ENCODE data around the gene CLCNKA.
A peak's percentile ranks its signal among the peaks of the same experiment; 100 is the strongest.
"Not testable (repeated sequence)": the region's sequence is repeated elsewhere in the genome, so short reads cannot be mapped to it uniquely, and the experiment has no call there.

The CLCNKA gene

DNA sequence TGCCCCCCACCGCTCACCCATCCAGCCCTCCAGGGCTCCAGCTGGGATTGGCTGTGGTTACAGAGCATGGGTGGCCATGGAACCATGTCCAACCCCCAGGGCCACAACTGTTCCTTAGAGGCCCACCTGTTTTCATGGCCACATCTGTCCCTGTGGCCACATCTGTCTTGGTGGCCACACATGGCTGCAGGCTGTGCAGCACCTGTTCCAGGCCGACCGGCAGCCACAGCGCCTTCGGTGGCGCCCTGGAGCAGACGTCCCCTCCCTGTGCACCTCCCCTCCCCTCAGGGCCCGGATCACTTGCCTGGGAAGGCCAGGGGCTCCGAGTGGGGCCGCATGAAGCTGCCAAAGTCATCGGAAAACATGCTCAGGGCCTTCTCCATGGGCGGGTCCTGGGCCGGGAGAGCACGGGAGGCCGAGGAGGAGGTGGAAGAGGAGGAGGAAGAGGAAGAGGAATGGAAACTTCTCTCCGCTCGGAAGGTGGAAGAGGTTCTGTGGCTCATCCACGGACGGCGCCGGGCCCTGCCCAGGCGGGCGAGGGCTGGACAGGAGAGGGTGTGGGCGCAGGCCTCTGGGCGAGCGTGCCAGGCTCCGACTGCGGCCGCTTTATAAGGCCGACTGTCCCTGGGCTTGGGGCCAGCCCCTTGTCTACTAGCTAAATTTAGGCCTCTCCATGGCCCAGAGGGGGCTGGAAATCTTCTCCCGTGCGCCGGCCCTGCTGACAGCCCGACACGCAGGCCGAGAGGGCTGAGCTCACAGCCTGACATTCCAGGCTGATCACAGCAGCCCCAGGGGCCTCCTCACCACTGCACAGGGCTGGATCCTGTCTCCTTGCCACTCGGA, 4.2 kb upstream of the CLCNKA start, which contains the start of gene HSPB7:
Gene HSPB7, minus strand, starts transcription at position 583 of the 843 bp plus-strand sequence. Its CDS starts 80 bp downstream, at position 503.
- peak in 27 of 51 donors; percentile 10 to 50 (median 27) for DNase-seq

DNA sequence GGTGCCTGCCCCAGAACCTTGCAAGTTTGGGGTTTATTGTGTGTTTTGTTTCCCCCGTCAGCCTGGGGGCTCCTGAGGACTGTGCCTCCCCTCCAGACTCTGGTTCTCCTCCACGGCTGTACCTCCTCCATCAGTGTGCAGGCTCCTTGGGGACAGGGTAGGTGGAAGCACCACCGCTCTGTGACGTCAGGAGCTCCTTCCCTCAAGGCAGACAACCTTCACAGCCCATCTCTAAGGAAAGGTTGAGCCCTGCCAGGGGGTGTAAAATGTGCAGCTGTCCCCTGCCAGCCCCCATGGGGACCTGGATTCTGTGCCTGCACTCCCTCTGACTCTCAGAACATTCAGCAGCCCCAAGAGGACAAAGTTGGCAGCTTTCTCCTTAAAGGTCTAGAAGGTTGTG, 3.5 kb upstream of the CLCNKA start:
- DNase-seq = no peak

DNA sequence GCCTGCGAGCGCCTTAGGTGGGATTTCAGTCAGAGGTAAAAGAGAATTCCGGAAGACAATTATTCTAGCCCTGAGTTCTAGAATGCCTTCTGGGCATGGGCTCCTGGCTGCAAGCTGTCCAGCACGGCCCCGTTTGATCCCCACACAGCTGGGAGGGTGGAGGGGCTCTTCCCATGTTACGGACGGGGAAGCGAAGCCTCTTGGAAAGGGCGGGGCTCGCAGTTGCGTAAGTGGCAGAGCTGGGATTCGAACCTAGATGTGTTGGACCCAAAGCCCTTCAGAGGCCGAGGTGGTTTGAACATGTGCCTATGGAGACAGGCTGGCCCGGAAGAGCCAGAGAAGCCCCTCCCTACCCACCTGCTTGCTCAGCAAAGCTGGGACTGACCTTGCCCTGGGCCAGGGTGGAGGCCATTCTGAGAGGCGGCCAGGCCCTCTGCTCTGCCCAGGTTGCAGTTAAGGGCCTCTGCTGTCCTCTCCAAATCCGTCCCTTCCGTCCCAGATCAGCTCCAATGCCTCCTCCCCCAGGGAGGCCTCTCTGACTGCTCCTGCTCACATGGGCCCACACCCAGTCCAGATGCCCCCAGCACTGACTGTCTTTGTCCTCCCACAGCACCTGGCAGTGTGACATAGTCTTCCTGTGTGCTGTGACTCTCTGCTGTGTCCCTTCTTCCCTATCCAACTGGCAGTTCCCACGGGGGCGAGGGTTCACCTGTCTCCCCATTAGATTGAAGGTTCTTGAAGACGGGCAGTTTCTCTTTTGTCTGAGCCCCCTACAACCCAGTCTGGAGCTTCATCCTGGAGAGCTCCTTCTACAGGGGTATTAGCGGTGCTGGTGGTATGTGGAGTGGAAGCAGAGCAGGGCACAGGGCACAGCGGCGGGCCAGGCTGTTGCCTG, 2.8 kb upstream of the CLCNKA start:
- peak in 7 of 51 donors; percentile 6 to 36 (median 20) for DNase-seq

DNA sequence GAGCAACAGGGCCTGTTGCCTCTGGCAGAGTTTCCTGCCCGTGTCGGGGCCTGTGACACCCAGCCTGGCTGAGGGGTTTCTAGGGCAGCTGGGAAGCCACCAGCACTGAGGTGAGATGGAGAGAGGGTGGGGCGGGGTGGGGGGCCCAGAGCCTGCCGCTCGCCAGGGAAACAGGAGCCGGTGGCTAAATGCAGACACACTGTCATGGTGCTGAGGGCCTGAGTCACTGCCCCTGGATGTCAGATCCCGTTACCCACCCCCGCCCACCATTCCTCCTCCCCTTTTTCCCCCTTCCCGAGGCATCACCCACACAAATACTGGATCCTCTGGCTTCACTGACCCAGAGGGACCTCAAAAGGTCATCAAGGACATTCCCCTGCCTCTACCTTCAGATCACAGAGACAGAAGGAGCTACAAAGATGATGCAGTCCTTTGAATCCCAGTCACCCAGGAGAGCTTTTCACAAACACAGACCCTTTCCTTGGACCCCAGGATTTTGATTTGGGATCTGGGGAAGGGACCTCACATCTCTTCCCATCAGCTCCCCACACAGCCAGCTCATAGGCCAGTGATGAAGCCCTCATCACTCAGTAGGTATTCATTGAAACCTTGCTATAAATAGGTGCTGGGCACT, 2.1 kb upstream of the CLCNKA start:
- DNase-seq = peak in 20 of 51 donors; percentile 15 to 69 (median 30)

DNA sequence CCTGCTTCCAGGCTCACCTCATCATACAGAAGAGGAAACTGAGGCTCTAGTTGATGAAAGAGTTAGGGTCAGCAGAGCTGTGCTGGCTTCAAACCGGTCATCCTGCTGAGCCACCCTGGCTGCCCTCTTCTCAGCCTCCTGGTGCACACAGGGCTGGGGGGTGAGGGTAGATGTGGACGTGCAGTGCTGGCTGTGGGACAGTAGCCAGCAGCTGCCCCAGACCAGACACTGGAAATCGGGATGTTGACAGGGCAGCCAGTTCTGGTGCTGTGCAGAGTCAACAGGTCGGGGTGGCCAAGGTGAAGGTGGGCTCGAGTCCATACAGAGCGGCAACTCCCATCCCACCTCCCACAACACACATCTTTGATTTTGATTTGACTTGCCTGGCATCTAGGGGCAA, 1.5 kb upstream of the CLCNKA start:
- DNase-seq = no peak

DNA sequence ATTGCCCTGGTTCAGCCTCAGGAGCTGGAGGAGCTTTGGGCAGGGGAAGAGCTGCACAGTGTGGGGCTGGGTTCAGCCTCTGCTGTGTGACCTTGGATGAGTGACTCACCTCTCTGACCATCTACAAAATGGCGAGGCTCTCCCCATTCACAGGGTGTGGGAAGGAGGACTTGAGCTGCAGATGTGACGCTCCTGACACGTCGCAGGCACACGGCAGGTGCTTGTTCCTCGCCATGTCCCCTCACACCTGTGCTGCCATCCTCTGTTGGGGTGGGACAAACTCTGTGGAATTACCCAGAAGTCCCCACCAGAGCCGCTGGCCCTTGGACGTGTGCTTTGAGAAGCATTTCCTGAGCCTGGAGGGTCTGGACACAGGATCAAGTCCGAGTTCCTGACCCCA, 958 bp upstream of the CLCNKA start:
- DNase-seq = not testable (repeated sequence)

DNA sequence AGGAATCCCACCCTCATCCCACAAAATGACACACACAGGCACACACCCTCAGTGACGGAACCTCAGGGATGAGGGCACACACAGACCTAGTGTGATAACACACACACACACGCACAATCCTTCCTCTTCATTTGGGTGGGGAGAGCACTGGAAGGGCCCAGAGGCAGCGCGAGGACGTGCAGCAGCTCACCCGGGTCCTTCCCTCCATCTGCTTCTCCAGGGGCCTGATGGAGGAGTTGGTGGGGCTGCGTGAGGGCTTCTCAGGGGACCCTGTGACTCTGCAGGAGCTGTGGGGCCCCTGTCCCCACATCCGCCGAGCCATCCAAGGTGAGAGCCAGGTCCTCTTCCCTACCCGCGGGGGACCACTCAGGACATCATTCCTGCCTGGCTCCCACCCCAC, 557 bp downstream of the CLCNKA start:
- DNase-seq = no peak

DNA sequence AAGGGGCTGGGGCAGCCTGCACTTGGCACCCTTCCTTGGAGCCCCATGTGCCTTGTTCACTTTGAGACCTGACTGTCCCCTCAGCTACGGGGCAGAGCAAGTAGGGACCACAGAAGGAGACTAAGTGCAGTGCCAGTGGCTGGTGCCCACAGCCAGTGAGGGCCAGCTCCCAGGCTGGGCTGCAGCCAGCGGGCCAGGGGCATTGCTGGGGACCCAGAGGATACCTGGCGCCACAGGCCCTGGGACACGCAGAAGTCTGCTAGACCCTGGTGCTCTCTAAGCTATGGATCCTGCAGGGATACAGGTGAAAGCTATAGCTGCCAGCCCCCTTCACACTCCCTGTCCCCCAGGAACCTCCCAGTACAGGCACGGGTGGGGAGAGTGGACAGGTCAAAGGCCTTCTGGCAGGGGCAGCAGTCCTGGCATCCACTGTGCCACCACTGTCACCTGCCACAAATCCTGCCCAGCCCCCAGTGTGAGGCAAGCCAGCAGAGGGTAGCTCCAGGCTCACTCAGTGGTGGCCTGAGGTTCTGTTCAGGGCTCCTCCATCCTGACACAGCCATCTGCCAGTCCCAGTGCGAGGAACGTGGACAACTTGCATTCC, 1.3 kb downstream of the CLCNKA start:
- no peak for DNase-seq

DNA sequence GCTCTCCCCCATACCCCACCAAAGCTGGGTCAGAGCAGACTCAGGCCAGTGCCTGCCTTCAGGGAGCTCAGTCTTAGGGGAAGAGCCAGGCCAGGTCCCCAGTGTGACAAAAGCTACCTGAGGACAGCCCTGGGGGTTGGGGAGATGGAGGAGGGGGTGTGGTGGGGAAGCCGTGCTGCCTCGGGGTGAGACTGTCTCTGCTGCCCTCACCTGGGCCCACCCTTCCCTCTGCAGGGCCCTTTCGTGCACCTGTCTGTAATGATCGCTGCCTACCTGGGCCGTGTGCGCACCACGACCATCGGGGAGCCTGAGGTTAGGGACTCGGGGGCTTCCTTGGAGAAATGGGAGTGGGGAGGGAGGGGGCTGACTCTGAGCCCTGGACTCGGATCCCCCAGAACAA, 4.5 kb downstream of the CLCNKA start:
- not testable (repeated sequence) for DNase-seq

DNA sequence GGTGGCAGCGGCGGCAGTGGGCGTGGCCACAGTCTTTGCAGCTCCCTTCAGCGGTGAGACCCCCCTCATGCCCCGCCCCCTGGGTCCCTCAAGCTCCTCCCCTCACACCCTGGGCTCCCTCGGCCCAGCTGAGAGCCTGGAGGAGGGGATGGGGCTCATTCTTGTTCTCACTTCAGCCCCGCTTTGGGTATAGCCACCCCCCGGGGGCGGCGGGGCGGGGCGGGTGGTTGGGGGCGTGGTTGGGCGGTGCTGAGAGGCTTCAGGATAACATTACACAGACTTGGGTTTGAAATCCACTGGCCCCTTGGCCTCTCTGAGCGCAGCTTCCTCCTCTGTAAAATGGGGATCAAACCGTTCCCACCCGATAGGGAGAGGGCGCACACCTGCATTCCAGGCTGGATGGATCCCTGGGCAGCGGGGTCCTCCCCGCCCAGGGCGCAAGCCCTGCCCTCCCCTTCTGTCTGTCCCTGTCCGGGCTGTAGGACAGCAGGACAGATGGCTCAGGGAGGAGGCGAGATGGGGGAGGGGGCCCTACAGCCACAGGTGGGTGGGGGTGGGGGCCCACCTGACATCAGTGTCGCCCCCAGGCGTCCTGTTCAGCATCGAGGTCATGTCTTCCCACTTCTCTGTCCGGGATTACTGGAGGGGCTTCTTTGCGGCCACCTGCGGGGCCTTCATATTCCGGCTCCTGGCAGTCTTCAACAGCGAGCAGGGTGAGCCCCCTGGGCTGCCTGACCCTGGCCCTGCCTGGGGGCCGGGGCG, 5.1 kb downstream of the CLCNKA start:
- DNase-seq = no peak

DNA sequence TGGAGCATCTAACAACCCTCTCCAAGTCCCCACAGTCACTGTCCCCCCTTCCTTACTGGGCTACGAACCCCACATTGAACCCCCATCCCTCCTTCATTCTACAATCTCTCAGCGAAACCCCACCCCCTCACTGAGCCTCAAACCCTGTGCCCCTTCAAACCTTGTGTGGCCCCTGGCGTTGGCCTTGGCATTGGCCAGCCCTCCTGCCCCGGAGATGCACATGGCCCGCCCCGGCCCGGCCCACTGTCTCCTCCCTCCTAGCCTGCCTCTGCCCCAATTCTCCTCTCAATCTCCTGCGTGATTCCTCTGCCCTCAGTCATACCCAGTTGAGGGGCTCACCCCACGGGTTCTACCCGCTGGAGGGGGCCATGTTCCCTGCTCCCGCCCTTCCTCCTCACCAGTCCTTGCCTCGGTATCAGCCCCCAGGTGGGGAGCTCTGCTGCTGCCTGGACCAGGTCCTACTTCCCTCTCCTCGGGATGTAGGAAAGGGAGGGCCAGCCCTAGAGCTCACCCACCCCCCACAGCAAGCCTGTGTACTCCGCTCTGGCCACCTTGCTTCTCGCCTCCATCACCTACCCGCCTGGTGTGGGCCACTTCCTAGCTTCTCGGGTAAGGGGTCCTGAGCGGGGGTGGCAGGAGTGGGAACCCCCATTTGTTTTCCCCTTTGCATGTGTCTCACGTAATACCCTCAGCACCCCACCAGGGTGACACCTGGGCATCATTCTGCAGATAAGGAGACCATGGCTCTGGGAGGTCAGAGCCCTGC, 6.6 kb downstream of the CLCNKA start:
- DNase-seq = no peak

DNA sequence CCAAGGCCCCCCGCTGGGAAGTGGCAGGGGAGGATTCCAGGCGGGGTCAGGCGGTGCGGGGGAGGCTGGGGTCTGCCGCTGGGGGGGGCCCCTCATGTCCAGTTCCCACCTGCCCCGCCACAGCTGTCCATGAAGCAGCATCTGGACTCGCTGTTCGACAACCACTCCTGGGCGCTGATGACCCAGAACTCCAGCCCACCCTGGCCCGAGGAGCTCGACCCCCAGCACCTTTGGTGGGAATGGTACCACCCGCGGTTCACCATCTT, 7.1 kb downstream of the CLCNKA start:
- DNase-seq = not testable (repeated sequence)

DNA sequence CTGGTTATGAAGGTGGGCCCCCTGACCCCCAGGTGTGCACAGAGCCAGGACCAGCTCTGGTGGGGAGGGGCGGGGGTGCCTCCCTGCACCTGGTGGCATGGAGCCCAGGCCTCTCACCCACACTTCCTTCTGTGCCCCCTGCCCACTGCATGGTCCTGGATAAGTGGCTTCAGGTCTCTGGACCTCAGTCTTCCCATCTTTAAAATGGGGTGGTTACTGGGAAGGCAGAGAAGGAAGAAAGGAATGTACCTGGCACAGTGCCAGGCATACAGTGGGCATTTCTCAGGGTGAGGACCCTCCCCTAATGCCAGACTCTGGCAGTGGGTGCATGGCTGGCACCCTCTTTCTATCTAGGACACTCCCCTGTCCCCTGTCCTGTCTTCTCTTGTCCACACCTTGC, 7.5 kb downstream of the CLCNKA start:
- DNase-seq = no peak

DNA sequence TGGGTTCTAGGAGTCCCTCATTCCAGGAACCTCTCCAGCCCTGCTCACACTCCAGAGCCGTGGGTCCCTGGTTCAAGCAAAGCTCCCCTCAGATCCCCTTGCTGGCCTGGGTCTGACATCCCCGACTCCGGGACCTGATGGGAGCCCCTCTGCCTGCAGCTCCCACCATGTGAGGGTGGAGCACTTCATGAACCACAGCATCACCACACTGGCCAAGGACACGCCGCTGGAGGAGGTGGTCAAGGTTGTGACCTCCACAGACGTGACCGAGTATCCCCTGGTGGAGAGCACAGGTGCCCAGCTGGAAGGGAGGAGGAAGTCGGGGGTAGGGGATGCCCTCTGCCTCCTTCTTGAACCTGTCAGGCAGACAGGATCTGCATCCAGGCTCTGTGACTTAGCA, 9.7 kb downstream of the CLCNKA start:
- DNase-seq = no peak

DNA sequence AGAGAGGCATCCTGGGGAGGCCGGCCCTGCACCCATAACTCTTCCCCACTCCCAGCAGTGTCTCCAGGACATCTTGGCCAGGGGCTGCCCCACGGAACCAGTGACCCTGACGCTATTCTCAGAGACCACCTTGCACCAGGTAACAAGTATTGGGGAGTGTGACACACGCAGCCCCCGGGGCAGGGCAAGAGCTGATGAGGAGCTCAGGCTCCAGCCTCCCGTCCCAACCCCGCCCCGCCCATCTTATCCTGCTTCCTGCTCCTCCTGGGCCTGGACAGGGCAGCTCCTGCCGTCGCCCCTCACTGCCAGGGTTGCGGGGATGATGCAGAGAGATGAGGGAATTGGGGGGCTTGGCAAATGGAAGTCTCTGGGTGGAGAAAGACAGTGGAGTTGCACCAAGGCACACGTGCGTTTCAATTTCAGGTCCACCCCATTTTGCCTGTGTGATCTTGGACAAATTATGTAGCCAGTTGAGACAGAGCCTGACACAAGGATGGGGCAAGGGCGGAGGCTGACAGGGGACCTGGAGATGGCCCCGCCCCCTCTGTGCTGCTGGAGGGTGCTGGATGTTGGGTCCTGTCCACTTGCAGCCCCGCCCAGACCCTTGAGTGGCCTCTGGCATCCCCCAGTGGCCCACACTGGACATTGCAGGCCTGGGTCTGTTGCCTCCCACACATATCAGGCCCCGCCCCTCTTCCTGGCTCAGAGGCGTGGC, 10.7 kb downstream of the CLCNKA start:
- DNase-seq = peak in 47 of 51 donors; percentile 6 to 76 (median 44)

DNA sequence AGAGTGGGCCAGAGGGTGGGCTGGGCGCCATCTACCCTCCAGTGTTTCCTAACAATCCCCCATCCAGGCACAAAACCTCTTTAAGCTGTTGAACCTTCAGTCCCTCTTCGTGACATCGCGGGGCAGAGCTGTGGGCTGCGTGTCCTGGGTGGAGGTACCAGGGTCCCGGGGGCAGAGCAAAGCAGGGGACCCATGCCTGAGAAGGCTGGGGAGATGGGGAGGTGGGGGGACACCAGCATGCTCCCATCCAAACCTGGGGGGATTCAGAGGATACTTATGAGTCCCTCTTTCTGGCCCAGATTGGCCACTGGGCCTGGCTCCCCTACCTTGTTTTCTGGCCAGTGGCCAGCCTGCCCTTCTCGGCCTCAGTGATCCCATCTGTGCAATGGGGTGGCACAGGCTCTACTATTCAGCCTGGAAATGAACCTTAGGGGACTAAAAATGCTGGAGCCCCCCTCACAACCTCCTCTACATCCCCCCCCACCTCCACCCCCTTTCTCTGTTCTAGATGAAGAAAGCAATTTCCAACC, 11.3 kb downstream of the CLCNKA start:
- not testable (repeated sequence) for DNase-seq

DNA sequence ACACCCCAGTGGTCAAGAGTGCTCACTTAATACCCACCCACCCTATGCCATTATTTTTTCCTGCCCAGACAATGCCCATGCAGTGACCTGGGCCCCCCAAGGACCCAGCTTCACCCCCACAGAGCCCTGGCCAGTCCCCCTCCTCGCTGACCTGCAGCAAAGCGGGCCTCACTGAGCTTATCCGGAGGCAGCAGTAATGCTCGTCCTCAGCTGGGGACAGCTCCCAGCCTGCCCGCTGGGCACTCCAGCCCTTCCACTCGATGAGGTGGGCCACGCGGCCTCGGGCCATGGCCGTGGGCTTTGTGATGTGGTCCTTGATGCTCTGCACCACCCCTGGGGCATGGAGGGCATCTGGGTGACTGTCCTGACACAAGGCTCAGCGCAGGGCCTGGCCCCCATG, 14.6 kb downstream of the CLCNKA start:
- DNase-seq = not testable (repeated sequence)

DNA sequence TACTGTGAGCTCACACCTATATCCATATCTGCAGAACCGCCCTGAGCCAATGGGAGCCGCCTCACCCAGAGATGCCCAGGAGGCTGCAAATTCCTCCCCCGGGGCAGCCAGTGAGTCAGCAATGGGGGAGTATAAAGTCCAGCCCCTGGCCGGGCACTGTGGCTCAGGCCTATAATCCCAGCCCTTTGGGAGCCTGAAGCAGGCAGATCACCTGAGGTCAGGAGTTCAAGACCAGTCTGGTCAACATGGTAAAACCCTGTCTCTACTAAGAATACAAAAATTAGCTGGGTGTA, 16.7 kb downstream of the CLCNKA start:
- no peak for DNase-seq

DNA sequence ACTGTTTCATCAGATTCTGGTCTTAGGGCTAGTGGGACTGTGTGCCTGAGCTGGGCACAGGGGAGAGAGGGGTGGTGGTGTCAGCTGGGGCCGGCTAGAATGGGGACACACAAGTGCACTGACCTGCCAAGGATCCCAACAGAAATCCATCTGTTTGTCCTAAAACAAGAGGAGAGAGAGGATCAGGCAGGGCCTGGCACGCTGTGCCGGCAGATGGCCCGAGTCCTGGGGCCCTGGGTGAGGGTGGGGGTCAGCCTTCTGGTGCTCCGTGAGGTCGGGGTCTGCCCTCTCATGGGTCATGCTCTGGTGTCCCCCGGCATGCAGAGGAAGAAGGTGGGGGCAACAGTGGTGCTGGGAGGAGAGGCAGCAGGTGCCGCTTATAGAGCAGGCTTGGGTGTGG, 18.0 kb downstream of the CLCNKA start:
- not testable (repeated sequence) for DNase-seq

Data from hypothalamus (tissue), 51 donors.